Measurements from ENCODE around the gene RBMS1. TPM values are rescaled to one million over a fixed set of nuclear protein-coding genes. Genes with fewer than 3 reads are reported as not detected.

Gene RBMS1
- 95.0 TPM for polyA plus RNA-seq (2013, experiment 1 of 2)
- 105 TPM for polyA plus RNA-seq (2013, experiment 2 of 2)

GRCh38 chr2:160493227-160494028 lies at the start of gene RBMS1:
Gene RBMS1, minus strand, starts transcription at chr2:160493807. Its CDS starts 444 bp downstream, at chr2:160493363.
- Histone ChIP-seq H3K9me3 (replicated peaks in 1 of 2; ENCODE audit: control insufficient read depth in 2 of 2, insufficient read depth in 1 of 2, low read depth in 1 of 2, low read length in 2 of 2) (no peaks in the 10 kb centered on the region), H2BK15ac (ENCODE audit: low read length) (peak within 1 kb of the TSS; percentile 75), H2AK5ac (ENCODE audit: low read depth, low read length) (no peak within 1 kb of the TSS), H2AFZ (ENCODE audit: low read length) (peak within 1 kb of the TSS; percentile 92), H4K91ac (ENCODE audit: low read depth, low read length, poor library complexity) (no peak within 1 kb of the TSS), H3K4ac (ENCODE audit: low read length) (no peak within 1 kb of the TSS), H2BK120ac (ENCODE audit: low read depth, low read length) (peak within 1 kb of the TSS; percentile 65), H3K27me3 (ENCODE audit: control insufficient read depth in 3 of 3, insufficient read depth in 3 of 3, low read depth in 1 of 3, low read length in 3 of 3) (no peaks in the 10 kb centered on the region), H3K14ac (ENCODE audit: low read length) (no peak within 1 kb of the TSS), H3K9ac (ENCODE audit: low read depth, low read length, poor library complexity) (peak within 1 kb of the TSS; percentile 91), H3K27ac (replicated peaks; ENCODE audit: low read length) (peak within 1 kb of the TSS; percentile 88), H3K36me3 (replicated peaks in 1 of 2; ENCODE audit: control insufficient read depth in 2 of 2, insufficient read depth in 2 of 2, low read length in 2 of 2) (no peaks in the 10 kb centered on the region), H2BK5ac (ENCODE audit: low read length) (peak within 1 kb of the TSS; percentile 87), H3K18ac (ENCODE audit: low read length) (peak within 1 kb of the TSS; percentile 98), H3K4me3 (ENCODE audit: low read length in 2 of 2) (peak within 1 kb of the TSS; percentile 71 to 96), H3K79me1 (ENCODE audit: low read depth, low read length) (no peaks in the 10 kb centered on the region), H3K4me1 (ENCODE audit: control insufficient read depth in 2 of 2, insufficient read depth in 1 of 2, low read depth in 1 of 2, low read length in 2 of 2) (peaks cover 1 to 8% of the 10 kb centered on the region in 2 donors), H4K8ac (ENCODE audit: low read depth, low read length) (peak within 1 kb of the TSS; percentile 43), H3K23ac (ENCODE audit: low read depth, low read length, poor library complexity) (peak within 1 kb of the TSS; percentile 80), H3K4me2 (ENCODE audit: insufficient read depth, low read length, poor library complexity, severe bottlenecking) (peak within 1 kb of the TSS; percentile 83), H2BK12ac (ENCODE audit: low read length) (no peak within 1 kb of the TSS)
- no CpG with 5 or more reads among the region's 66 CpGs for WGBS, 2 donors (ENCODE audit: extremely low coverage in 2 of 2, insufficient read length in 2 of 2, insufficient replicate concordance in 1 of 2)
- DNase-seq (ENCODE audit: low spot score): peak; percentile 65

- no peak for DNase-seq (ENCODE audit: low spot score)
- no peak overlapping the region for H4K91ac ChIP-seq (ENCODE audit: low read depth, low read length, poor library complexity)
- no peak overlapping the region for H3K9ac ChIP-seq (ENCODE audit: low read depth, low read length, poor library complexity)
- no peak overlapping the region for H3K4me2 ChIP-seq (ENCODE audit: insufficient read depth, low read length, poor library complexity, severe bottlenecking)
- H2BK15ac ChIP-seq (ENCODE audit: low read length): no peak overlapping the region
- H2AFZ ChIP-seq (ENCODE audit: low read length): peak overlapping the region; percentile 12
- H2BK5ac ChIP-seq (ENCODE audit: low read length): no peak overlapping the region
- H3K36me3 ChIP-seq (replicated peaks in 1 of 2; ENCODE audit: control insufficient read depth in 2 of 2, insufficient read depth in 2 of 2, low read length in 2 of 2): no peaks in the 10 kb centered on the region
- H3K79me1 ChIP-seq (ENCODE audit: low read depth, low read length): no peaks in the 10 kb centered on the region
- H4K8ac ChIP-seq (ENCODE audit: low read depth, low read length): no peak overlapping the region
- peaks cover 0 to 2% of the 10 kb centered on the region in 2 donors for H3K4me1 ChIP-seq (ENCODE audit: control insufficient read depth in 2 of 2, insufficient read depth in 1 of 2, low read depth in 1 of 2, low read length in 2 of 2)
- no peak overlapping the region for H2BK12ac ChIP-seq (ENCODE audit: low read length)
- H2AK5ac ChIP-seq (ENCODE audit: low read depth, low read length): no peak overlapping the region
- H3K4ac ChIP-seq (ENCODE audit: low read length): no peak overlapping the region
- no CpG with 5 or more reads among the region's 3 CpGs for WGBS, 2 donors (ENCODE audit: extremely low coverage in 2 of 2, insufficient read length in 2 of 2, insufficient replicate concordance in 1 of 2)
- H3K18ac ChIP-seq (ENCODE audit: low read length): no peak overlapping the region
- H3K14ac ChIP-seq (ENCODE audit: low read length): no peak overlapping the region
- no peaks in the 10 kb centered on the region for H3K27me3 ChIP-seq (ENCODE audit: control insufficient read depth in 3 of 3, insufficient read depth in 3 of 3, low read depth in 1 of 3, low read length in 3 of 3)
- no peak overlapping the region for H2BK120ac ChIP-seq (ENCODE audit: low read depth, low read length)
- H3K9me3 ChIP-seq (replicated peaks in 1 of 2; ENCODE audit: control insufficient read depth in 2 of 2, insufficient read depth in 1 of 2, low read depth in 1 of 2, low read length in 2 of 2): peaks cover 1 to 4% of the 10 kb centered on the region in 2 donors
- no peak overlapping the region for H3K27ac ChIP-seq (replicated peaks; ENCODE audit: low read length)
- H3K4me3 ChIP-seq (ENCODE audit: low read length in 2 of 2): no peak overlapping the region
- no peak overlapping the region for H3K23ac ChIP-seq (ENCODE audit: low read depth, low read length, poor library complexity)
Observed at GRCh38 chr2:160541745-160542144, 48.1 kb upstream of the RBMS1 start.

GRCh38 chr2:160538559-160539355 lies 45.1 kb upstream of the RBMS1 start:
- Histone ChIP-seq H3K14ac (ENCODE audit: low read length) (no peak overlapping the region), H3K18ac (ENCODE audit: low read length) (no peak overlapping the region), H2BK120ac (ENCODE audit: low read depth, low read length) (no peak overlapping the region), H3K4me1 (ENCODE audit: control insufficient read depth in 2 of 2, insufficient read depth in 1 of 2, low read depth in 1 of 2, low read length in 2 of 2) (peaks cover 2% of the 10 kb centered on the region in 2 donors), H2BK5ac (ENCODE audit: low read length) (no peak overlapping the region), H2AK5ac (ENCODE audit: low read depth, low read length) (no peak overlapping the region), H2AFZ (ENCODE audit: low read length) (no peak overlapping the region), H3K9ac (ENCODE audit: low read depth, low read length, poor library complexity) (no peak overlapping the region), H4K91ac (ENCODE audit: low read depth, low read length, poor library complexity) (no peak overlapping the region), H3K36me3 (replicated peaks in 1 of 2; ENCODE audit: control insufficient read depth in 2 of 2, insufficient read depth in 2 of 2, low read length in 2 of 2) (no peaks in the 10 kb centered on the region), H3K4me3 (ENCODE audit: low read length in 2 of 2) (no peak overlapping the region), H3K4me2 (ENCODE audit: insufficient read depth, low read length, poor library complexity, severe bottlenecking) (no peak overlapping the region), H3K79me1 (ENCODE audit: low read depth, low read length) (no peaks in the 10 kb centered on the region), H3K27ac (replicated peaks; ENCODE audit: low read length) (no peak overlapping the region), H3K4ac (ENCODE audit: low read length) (no peak overlapping the region), H3K9me3 (replicated peaks in 1 of 2; ENCODE audit: control insufficient read depth in 2 of 2, insufficient read depth in 1 of 2, low read depth in 1 of 2, low read length in 2 of 2) (no peaks in the 10 kb centered on the region), H3K23ac (ENCODE audit: low read depth, low read length, poor library complexity) (no peak overlapping the region), H4K8ac (ENCODE audit: low read depth, low read length) (no peak overlapping the region), H3K27me3 (ENCODE audit: control insufficient read depth in 3 of 3, insufficient read depth in 3 of 3, low read depth in 1 of 3, low read length in 3 of 3) (no peaks in the 10 kb centered on the region), H2BK15ac (ENCODE audit: low read length) (no peak overlapping the region), H2BK12ac (ENCODE audit: low read length) (no peak overlapping the region)
- no CpG with 5 or more reads among the region's 5 CpGs for WGBS, 2 donors (ENCODE audit: extremely low coverage in 2 of 2, insufficient read length in 2 of 2, insufficient replicate concordance in 1 of 2)
- DNase-seq (ENCODE audit: low spot score): no peak

GRCh38 chr2:160538115-160538514 lies 44.5 kb upstream of the RBMS1 start:
- Histone ChIP-seq H3K9me3 (replicated peaks in 1 of 2; ENCODE audit: control insufficient read depth in 2 of 2, insufficient read depth in 1 of 2, low read depth in 1 of 2, low read length in 2 of 2) (no peaks in the 10 kb centered on the region), H3K14ac (ENCODE audit: low read length) (no peak overlapping the region), H3K4ac (ENCODE audit: low read length) (no peak overlapping the region), H2BK15ac (ENCODE audit: low read length) (no peak overlapping the region), H3K36me3 (replicated peaks in 1 of 2; ENCODE audit: control insufficient read depth in 2 of 2, insufficient read depth in 2 of 2, low read length in 2 of 2) (no peaks in the 10 kb centered on the region), H3K9ac (ENCODE audit: low read depth, low read length, poor library complexity) (no peak overlapping the region), H2AFZ (ENCODE audit: low read length) (no peak overlapping the region), H3K23ac (ENCODE audit: low read depth, low read length, poor library complexity) (no peak overlapping the region), H3K18ac (ENCODE audit: low read length) (no peak overlapping the region), H4K91ac (ENCODE audit: low read depth, low read length, poor library complexity) (no peak overlapping the region), H2BK120ac (ENCODE audit: low read depth, low read length) (no peak overlapping the region), H3K27ac (replicated peaks; ENCODE audit: low read length) (no peak overlapping the region), H3K4me2 (ENCODE audit: insufficient read depth, low read length, poor library complexity, severe bottlenecking) (no peak overlapping the region), H3K4me3 (ENCODE audit: low read length in 2 of 2) (no peak overlapping the region), H3K27me3 (ENCODE audit: control insufficient read depth in 3 of 3, insufficient read depth in 3 of 3, low read depth in 1 of 3, low read length in 3 of 3) (no peaks in the 10 kb centered on the region), H3K4me1 (ENCODE audit: control insufficient read depth in 2 of 2, insufficient read depth in 1 of 2, low read depth in 1 of 2, low read length in 2 of 2) (peaks cover 2 to 4% of the 10 kb centered on the region in 2 donors), H4K8ac (ENCODE audit: low read depth, low read length) (no peak overlapping the region), H2BK5ac (ENCODE audit: low read length) (no peak overlapping the region), H2AK5ac (ENCODE audit: low read depth, low read length) (no peak overlapping the region), H2BK12ac (ENCODE audit: low read length) (no peak overlapping the region), H3K79me1 (ENCODE audit: low read depth, low read length) (no peaks in the 10 kb centered on the region)
- WGBS, 2 donors (ENCODE audit: extremely low coverage in 2 of 2, insufficient read length in 2 of 2, insufficient replicate concordance in 1 of 2): no CpG with 5 or more reads among the region's 4 CpGs
- no peak for DNase-seq (ENCODE audit: low spot score)
